LNCAP (cell line): ENCODE results near the gene GLB1L2.

Source experiments
- TF ChIP-seq, protein P1 (sequence below): fragments of 450-650 bp; IDR thresholded peaks from 2 replicates; pipeline ENCODE4 v1.5.1; 2017; ENCODE audit warnings: mild to moderate bottlenecking

Gene GLB1L2

GRCh38 chr11:134289789-134290188 is 42.0 kb upstream of the GLB1L2 start:
- TF ChIP-seq, protein P1, sequence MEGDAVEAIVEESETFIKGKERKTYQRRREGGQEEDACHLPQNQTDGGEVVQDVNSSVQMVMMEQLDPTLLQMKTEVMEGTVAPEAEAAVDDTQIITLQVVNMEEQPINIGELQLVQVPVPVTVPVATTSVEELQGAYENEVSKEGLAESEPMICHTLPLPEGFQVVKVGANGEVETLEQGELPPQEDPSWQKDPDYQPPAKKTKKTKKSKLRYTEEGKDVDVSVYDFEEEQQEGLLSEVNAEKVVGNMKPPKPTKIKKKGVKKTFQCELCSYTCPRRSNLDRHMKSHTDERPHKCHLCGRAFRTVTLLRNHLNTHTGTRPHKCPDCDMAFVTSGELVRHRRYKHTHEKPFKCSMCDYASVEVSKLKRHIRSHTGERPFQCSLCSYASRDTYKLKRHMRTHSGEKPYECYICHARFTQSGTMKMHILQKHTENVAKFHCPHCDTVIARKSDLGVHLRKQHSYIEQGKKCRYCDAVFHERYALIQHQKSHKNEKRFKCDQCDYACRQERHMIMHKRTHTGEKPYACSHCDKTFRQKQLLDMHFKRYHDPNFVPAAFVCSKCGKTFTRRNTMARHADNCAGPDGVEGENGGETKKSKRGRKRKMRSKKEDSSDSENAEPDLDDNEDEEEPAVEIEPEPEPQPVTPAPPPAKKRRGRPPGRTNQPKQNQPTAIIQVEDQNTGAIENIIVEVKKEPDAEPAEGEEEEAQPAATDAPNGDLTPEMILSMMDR, result no peak

DNA sequence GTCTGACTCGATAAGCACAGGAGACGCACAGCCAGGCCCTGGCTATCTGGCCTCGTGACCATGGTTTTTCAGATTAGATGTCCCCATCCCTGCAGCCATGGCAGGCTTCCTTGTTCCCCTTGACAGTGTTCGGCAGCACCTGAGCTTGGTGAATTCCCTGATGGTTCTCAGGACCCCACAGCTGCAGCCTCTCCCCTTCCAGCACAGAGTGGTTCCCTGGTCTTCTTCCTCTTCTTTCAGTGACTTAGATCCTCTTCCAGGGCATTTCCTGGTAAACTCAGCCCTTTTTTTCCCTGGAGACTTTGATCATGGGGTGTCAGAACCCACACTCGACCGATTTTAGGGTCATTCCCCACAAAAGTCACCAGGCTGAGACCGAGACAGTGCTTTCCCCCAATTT is 41.1 kb upstream of the GLB1L2 start:
- TF ChIP-seq, protein P1, result no peak

DNA sequence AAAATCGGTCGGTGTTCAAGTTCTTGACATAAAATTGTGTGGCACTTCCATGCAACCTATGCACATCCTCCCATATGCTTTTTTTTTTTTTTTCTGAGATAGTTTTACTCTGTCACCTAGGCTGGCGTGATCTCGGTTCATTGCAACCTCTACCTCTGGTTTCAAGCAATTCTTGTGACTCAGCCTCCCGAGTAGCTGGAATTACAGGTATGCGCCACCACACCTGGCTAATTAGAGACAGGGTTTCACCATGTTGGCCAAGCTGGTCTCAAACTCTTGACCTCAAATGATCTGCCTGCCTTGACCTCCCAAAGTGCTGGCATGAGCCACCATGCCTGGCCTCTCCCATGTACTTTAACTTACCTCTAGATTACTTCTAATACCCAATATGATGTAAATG is 40.6 kb upstream of the GLB1L2 start:
- TF ChIP-seq, protein P1, result no peak

GRCh38 chr11:134292661-134293060 is 39.1 kb upstream of the GLB1L2 start:
- TF ChIP-seq, protein P1, result no peak

DNA sequence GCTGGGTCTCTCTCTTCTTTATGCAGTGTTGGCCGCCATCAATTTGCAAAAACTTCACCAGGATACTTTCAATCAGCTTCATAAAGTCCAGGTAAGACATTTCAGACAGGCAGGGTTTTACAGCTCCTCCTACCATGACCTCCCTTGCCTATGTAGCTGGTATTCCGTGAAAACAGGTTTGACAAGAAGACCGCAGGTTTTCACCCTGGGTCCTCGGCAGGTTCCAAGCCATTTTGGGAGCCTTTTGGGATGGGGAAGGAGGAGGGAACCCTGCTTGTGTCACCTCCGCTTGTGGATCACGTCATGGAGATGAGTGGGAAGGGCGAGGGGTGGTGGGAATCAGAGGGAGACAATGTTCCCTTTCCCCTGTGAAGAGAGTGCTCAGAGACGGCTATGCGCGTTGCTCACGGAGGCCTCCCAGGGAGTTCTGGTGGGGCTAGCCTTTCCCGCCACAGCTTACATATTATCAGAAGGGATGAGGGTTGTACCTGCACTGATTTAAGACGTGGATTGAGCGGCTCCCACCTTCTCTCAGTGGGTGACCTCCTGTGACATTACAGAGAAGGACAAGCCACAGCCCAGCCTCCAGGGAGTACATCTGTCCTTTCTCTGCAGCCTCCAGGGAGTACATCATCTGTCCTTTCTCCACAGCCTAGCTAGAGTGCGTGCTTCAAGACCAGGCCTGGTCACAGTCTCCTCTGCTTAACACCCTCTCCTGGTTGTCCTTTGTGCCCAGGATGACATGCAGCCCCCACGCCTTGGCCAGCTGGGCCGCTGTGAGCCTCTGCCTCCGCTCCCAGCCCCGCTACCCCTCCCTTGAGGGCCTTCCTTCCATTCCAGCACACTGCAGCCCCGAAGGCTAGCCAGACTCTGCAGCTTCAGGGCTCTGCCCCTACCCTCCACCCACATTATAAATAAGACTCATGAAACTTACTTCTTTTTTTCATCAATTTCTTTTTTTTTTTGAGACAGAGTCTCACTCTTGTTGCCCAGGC is 38.4 kb upstream of the GLB1L2 start:
- TF ChIP-seq, protein P1, result no peak

- TF ChIP-seq, protein P1, result no peak
Measured at GRCh38 chr11:134294664-134295063, 37.1 kb upstream of the GLB1L2 start.

- TF ChIP-seq, protein P1, result no peak
Measured at GRCh38 chr11:134312223-134312622, 19.6 kb upstream of the GLB1L2 start.
